Naive B cell (primary cell): ENCODE results near the gene ASB8. TPM values are rescaled to one million over a fixed set of nuclear protein-coding genes. Genes with fewer than 3 reads are reported as not detected.
"Not testable (repeated sequence)": the region's sequence is repeated elsewhere in the genome, so short reads cannot be mapped to it uniquely, and the experiment has no call there.

ENCODE experiments used
- ATAC-seq, 2 donors: fragments of 150-1000 bp; cut with Tn5 transposase; 2 replicates each; pipeline ENCODE4 v1.10.0; 2021; ENCODE audit warnings: low read depth in 2 of 2, mild to moderate bottlenecking in 2 of 2, moderate library complexity in 2 of 2
- DNase-seq: peaks from one replicate; pipeline ENCODE4 v3.0.0; 2022
- H3K27ac Mint-ChIP-seq, 6 donors: one replicate each; pipeline ENCODE4 v1.8.0; 2020 to 2022; ENCODE audit warnings: mild to moderate bottlenecking in 6 of 6, mixed read lengths in 6 of 6, moderate library complexity in 5 of 6, inconsistent platforms in 2 of 6
- H3K27me3 Mint-ChIP-seq, 3 donors: one replicate each; pipeline ENCODE4 v1.8.0; 2021 to 2022; ENCODE audit warnings: mixed read lengths in 3 of 3, mild to moderate bottlenecking in 1 of 3
- H3K36me3 Mint-ChIP-seq, 2 donors: one replicate each; pipeline ENCODE4 v1.8.0; 2020 to 2022; ENCODE audit warnings: mixed read lengths in 2 of 2, inconsistent platforms in 1 of 2, mild to moderate bottlenecking in 1 of 2
- H3K4me1 Mint-ChIP-seq, 3 donors: one replicate each; pipeline ENCODE4 v1.8.0; 2020 to 2022; ENCODE audit warnings: mixed read lengths in 3 of 3, inconsistent platforms in 1 of 3, mild to moderate bottlenecking in 1 of 3, moderate library complexity in 1 of 3
- H3K4me3 Mint-ChIP-seq, 8 donors: one replicate each; pipeline ENCODE4 v1.8.0; 2020 to 2022; ENCODE audit warnings: mild to moderate bottlenecking in 8 of 8, mixed read lengths in 8 of 8, moderate library complexity in 8 of 8, inconsistent platforms in 2 of 8
- H3K9me3 Mint-ChIP-seq, 7 donors: one replicate each; pipeline ENCODE4 v1.8.0; 2020 to 2022; ENCODE audit warnings: mixed read lengths in 7 of 7, mild to moderate bottlenecking in 5 of 7, inconsistent platforms in 2 of 7, moderate library complexity in 1 of 7
- polyA plus RNA-seq, 6 donors: library from polyadenylated mRNA; unstranded; fragments of 300-500 nt; fragmentation: Illumina TruSeq; gene quantifications; one replicate each; pipeline ENCODE4 v1.2.3, GENCODE V29; 2021; ENCODE audit warnings: low read depth in 6 of 6

Gene ASB8
- polyA plus RNA-seq, 6 donors from 2014 or later = 62.1 to 89.5 (median 74.8) TPM

DNA sequence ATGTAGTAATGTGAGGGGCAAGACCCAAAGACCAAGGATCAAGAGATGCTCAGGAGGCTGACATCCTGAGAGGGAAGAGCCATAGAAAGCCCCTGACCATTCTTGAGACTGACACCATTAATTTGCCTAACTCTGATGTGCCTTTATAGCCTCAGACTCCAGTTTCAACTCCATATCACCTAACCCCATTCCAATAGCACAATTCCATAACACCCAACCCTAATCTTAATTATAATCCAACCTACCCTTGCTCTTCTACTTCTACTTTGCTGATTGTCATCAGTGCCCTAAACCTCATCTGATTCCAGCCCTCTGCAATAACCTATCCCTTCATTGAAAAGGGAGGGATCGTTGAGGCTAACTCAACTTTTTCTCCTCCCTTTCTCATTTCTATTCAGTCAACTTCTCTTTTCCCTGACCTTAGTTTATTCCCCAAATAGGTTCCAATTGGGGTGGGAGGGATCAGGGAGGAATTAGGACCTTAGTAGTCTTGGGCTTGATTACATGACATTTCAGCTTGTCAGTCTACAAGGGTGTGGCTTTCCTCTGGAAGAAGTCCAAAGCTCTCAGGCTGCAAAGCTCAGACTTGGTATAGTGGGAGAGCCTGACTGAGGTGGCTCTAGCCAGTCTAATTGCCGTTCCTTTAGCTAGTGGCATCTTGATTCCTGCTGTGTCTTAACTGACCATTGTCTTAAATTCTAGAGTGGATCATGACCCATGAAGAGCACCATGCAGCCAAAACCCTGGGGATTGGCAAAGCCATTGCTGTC lies 35.1 kb downstream of the ASB8 start:
- H3K27ac Mint-ChIP-seq = peak overlapping the region in 2 of 6 donors; percentile 0 to 85
- no peaks in the 10 kb centered on the region for H3K27me3 Mint-ChIP-seq
- peaks cover 10% of the 10 kb centered on the region in 2 donors for H3K36me3 Mint-ChIP-seq
- H3K4me3 Mint-ChIP-seq = no peak overlapping the region
- no peak for ATAC-seq
- DNase-seq = no peak
- no peaks in the 10 kb centered on the region for H3K9me3 Mint-ChIP-seq
- H3K4me1 Mint-ChIP-seq = peaks cover 18 to 27% (median 18%) of the 10 kb centered on the region in 3 donors

GRCh38 chr12:48121522-48121921 lies 35.8 kb downstream of the ASB8 start:
- Mint-ChIP-seq H3K9me3 (no peaks in the 10 kb centered on the region), H3K4me1 (peaks cover 18 to 27% (median 18%) of the 10 kb centered on the region in 3 donors), H3K27ac (no peak overlapping the region), H3K27me3 (peaks cover 0 to 3% (median 0%) of the 10 kb centered on the region in 3 donors), H3K36me3 (peaks cover 5 to 10% of the 10 kb centered on the region in 2 donors), H3K4me3 (no peak overlapping the region)
- ATAC-seq (no peak), DNase-seq (no peak)

- Mint-ChIP-seq H3K9me3 (no peaks in the 10 kb centered on the region), H3K27ac (peak overlapping the region in 3 of 6 donors; percentile 88 to 97 (median 97)), H3K36me3 (peaks cover under 1 to 10% of the 10 kb centered on the region in 2 donors), H3K27me3 (peaks cover 3 to 10% (median 3%) of the 10 kb centered on the region in 3 donors), H3K4me1 (peaks cover 18 to 27% (median 18%) of the 10 kb centered on the region in 3 donors), H3K4me3 (peak overlapping the region; percentile 93 to 100 (median 97))
- DNase-seq (no peak), ATAC-seq (no peak)
These were observed 37.5 kb downstream of the ASB8 start for GRCh38 chr12:48119834-48120195.

DNA sequence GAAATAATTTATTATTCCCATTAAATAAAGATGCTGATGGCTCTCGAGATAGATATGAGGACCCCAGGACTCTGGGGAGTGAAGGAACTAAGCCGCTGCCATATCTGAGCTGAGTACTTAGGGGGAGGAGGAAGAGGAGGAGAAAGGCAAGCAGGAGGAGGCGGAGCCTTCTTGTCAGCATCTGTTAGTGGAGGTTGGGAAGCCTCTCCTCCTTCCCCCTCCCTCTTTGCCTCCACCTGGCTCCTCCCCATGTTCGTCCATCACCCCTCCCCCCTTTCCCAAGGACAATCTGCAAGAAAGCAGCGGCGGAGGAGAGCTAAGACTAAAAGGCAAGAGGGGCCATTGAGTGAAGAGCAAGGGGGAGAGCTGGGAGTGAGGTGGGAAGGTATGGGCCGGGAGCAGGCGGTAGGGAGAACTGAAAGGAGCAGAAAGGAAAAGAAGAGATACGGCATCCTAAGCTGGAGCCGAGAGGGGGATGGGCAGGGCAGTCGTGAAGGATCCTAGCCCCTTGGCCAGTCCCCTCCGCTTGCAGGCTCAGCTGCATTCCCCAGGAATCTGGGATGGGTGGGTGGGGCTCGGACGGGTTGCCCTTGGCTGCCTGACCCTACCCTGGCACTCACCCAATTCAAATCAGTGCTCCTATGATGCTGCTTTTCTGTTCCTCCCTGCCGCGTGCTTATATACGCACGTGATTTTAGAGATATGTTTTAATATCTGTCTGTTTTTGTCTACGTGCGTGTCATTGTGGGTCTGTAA lies 38.1 kb downstream of the ASB8 start, which contains the start of gene PFKM:
TSS of gene PFKM (plus strand) at position 287 of the 756 bp plus-strand sequence. CDS start 3,411 bp downstream, outside the sequence.
- Mint-ChIP-seq H3K27ac (peak within 1 kb of the TSS; percentile 29 to 98 (median 92)), H3K4me3 (peak within 1 kb of the TSS; percentile 93 to 100 (median 97))

DNA sequence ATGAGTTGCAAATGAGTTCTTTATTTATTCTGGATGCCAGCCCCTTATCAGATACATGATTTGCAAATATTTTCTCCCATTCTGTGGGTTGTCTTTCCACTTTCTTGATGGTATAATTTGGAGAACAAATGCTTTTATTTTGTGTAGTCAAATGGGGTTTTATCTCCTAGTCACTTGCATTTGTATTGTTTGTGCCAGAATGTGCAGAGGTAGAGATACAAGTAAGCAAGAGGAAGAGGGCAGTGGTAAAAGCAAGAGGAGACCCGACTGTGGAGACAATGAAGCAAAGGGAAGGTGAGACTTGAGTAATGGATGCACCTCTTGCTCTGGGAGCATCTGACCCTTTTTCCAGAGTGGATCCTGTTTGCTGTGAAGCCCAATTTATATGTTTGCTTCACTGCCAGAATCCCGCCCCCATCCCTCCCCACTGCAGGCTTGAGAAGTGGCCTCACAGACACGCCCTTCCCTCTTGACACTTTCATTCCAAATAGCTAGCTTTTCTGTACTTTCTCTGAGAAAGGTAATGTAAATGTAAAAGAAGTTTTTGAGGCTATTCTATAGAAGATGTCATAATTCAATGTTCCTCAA lies 38.9 kb downstream of the ASB8 start:
- H3K27me3 Mint-ChIP-seq = peaks cover 3 to 19% (median 12%) of the 10 kb centered on the region in 3 donors
- H3K4me3 Mint-ChIP-seq = peak overlapping the region; percentile 93 to 100 (median 97)
- DNase-seq (no peak), ATAC-seq (no peak)
- peaks cover 0 to 5% (median 0%) of the 10 kb centered on the region in 7 donors for H3K9me3 Mint-ChIP-seq
- peak overlapping the region in 4 of 6 donors; percentile 26 to 98 (median 58) for H3K27ac Mint-ChIP-seq
- peaks cover 9 to 10% of the 10 kb centered on the region in 2 donors for H3K36me3 Mint-ChIP-seq
- H3K4me1 Mint-ChIP-seq = peaks cover 13 to 27% (median 18%) of the 10 kb centered on the region in 3 donors

More for the DNA sequence above, 38.1 kb downstream of the ASB8 start, which contains the start of gene PFKM:
- peaks cover 15 to 27% (median 18%) of the 10 kb centered on the region in 3 donors for H3K4me1 Mint-ChIP-seq
- ATAC-seq = peak; percentile 94 to 95
- peaks cover 3 to 15% (median 9%) of the 10 kb centered on the region in 3 donors for H3K27me3 Mint-ChIP-seq
- peak; percentile 43 for DNase-seq
- H3K9me3 Mint-ChIP-seq = peaks cover 0 to 2% (median 0%) of the 10 kb centered on the region in 7 donors
- peaks cover 6 to 10% of the 10 kb centered on the region in 2 donors for H3K36me3 Mint-ChIP-seq

DNA sequence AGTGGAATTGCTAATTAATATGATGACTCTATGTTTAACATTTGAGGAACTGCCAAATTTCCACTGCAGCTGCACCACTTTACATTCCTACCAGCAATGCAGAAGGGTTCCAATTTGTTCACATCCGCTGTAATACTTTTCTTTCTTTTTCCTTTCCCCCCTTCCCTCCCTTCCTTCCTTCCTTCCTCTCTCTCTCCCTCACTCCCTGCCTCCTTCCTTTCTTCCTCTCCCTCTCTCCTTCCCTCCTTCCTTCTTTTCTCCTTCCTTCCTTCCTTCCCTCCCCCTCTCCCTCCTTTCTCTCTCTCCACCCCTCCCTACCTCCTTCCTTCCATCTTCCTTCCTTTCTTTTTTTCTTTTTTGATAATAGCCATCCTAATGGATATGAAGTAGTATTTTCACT lies 41.4 kb downstream of the ASB8 start:
- Mint-ChIP-seq H3K4me3 (no peak overlapping the region), H3K4me1 (peaks cover 13 to 24% (median 18%) of the 10 kb centered on the region in 3 donors), H3K9me3 (peaks cover 0 to 5% (median 0%) of the 10 kb centered on the region in 7 donors), H3K27ac (no peak overlapping the region), H3K36me3 (peaks cover 0 to 9% of the 10 kb centered on the region in 2 donors), H3K27me3 (peaks cover 3 to 19% (median 12%) of the 10 kb centered on the region in 3 donors)
- DNase-seq (no peak), ATAC-seq (no peak)

DNA sequence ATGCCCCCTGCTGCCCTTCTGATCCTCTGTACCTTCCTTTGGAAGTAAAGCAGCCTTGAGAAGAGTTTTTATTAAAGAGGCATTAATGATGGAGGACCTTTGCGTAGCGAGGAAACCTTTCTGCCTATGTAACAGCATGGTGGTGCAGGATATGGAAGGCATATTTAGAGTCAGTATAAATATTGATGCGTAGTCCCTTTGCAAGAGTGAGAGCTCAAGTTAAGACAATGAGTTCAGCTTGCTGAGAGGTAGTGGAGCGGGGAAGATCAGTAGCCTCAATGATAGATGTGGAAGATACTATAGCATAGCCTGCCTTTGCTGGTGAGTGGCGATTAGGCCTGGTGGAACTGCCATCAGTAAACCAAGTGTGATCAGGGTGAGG lies 46.0 kb downstream of the ASB8 start:
- not testable (repeated sequence) for H3K36me3 Mint-ChIP-seq, ATAC-seq, H3K4me3 Mint-ChIP-seq, H3K27ac Mint-ChIP-seq, DNase-seq, H3K9me3 Mint-ChIP-seq
- peaks cover 4 to 13% (median 8%) of the 10 kb centered on the region in 3 donors for H3K4me1 Mint-ChIP-seq
- peaks cover 0 to 19% (median 12%) of the 10 kb centered on the region in 3 donors for H3K27me3 Mint-ChIP-seq

- Mint-ChIP-seq H3K36me3 (peaks cover 0 to 9% of the 10 kb centered on the region in 2 donors), H3K9me3 (peaks cover 0 to 5% (median 0%) of the 10 kb centered on the region in 7 donors), H3K4me3 (peak overlapping the region in 1 of 8 donors; percentile 30), H3K27me3 (peaks cover 0 to 14% (median 12%) of the 10 kb centered on the region in 3 donors), H3K4me1 (peaks cover 7 to 16% (median 9%) of the 10 kb centered on the region in 3 donors), H3K27ac (no peak overlapping the region)
- no peak for DNase-seq
- no peak for ATAC-seq
These were observed 46.5 kb downstream of the ASB8 start for GRCh38 chr12:48110691-48111311.

- ATAC-seq = no peak
- Mint-ChIP-seq H3K4me3 (peak overlapping the region in 1 of 8 donors; percentile 30), H3K27me3 (peaks cover 0 to 5% (median 5%) of the 10 kb centered on the region in 3 donors), H3K4me1 (peaks cover 18 to 23% (median 20%) of the 10 kb centered on the region in 3 donors), H3K36me3 (peaks cover 0 to 5% of the 10 kb centered on the region in 2 donors), H3K27ac (peak overlapping the region in 2 of 6 donors; percentile 70), H3K9me3 (peaks cover 0 to 5% (median 0%) of the 10 kb centered on the region in 7 donors)
- DNase-seq = no peak
These were observed 47.9 kb downstream of the ASB8 start for GRCh38 chr12:48109424-48109823.

DNA sequence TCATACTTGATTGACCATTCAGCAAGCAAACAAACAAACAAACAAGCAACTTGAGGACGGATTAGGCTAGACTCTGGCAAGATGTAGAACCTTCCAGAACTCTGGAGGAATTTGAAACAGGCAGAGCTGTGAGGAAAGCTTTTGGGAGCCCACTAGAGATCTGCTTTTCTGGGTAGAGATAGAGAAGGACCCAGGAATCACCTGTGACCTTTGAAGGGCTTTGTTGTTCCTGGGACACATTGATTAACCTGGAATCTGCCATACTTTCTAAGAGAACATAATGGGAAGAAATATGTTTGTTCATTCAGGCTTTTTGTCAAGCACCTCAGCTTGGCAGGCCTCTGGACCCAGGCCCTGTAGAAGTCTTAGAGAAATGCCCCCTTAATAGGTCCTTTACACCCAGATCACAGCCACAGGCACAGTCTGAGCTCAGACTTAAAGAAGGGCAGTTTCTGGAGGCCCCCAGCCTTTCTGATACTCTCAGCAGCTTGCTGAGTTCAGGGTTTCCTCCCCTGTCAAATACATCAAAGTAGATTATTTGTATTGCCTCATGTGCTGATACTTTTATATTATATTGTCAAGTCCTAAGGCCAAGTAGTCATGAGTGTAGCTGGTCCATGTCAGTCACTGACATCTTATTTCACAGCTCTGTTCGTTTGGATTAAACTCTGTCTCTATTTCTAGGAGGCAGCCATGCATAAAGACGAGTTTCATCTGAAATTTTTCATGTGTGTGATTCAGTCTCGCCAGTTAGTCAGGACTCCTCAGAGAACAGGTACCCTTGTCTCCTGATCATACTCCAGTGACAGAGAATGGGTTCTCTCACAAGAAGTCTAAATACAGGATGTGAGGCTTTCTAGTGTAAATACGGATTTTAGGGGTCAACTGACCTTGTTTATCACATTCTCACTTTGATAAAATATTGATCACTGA lies 50.4 kb downstream of the ASB8 start:
- Mint-ChIP-seq H3K9me3 (no peaks in the 10 kb centered on the region), H3K36me3 (no peaks in the 10 kb centered on the region), H3K27me3 (no peaks in the 10 kb centered on the region), H3K27ac (peak overlapping the region; percentile 97 to 100 (median 98)), H3K4me1 (peaks cover 31 to 34% (median 32%) of the 10 kb centered on the region in 3 donors), H3K4me3 (peak overlapping the region; percentile 92 to 99 (median 96))
- ATAC-seq (no peak), DNase-seq (no peak)

- H3K4me1 Mint-ChIP-seq = peaks cover 31 to 39% (median 35%) of the 10 kb centered on the region in 3 donors
- peak within 1 kb of the TSS; percentile 92 to 99 (median 96) for H3K4me3 Mint-ChIP-seq
- H3K9me3 Mint-ChIP-seq = no peaks in the 10 kb centered on the region
- ATAC-seq = peak; percentile 74 to 77
- peak within 1 kb of the TSS; percentile 97 to 100 (median 98) for H3K27ac Mint-ChIP-seq
- no peaks in the 10 kb centered on the region for H3K27me3 Mint-ChIP-seq
- DNase-seq = peak; percentile 85
- H3K36me3 Mint-ChIP-seq = no peaks in the 10 kb centered on the region
These were observed 51.2 kb downstream of the ASB8 start, which contains the start of gene SENP1 for GRCh38 chr12:48105867-48106680. Gene SENP1, minus strand, starts transcription at chr12:48106079. Its CDS starts 4,607 bp downstream, at chr12:48101472.
